ENCODE measurements around the gene SPAG6. TPM values are rescaled to one million over a fixed set of nuclear protein-coding genes. Genes with fewer than 3 reads are reported as not detected.

The SPAG6 gene
- total RNA-seq, 2 experiments from 2014 or later = 1.2 to 1.4 TPM

DNA sequence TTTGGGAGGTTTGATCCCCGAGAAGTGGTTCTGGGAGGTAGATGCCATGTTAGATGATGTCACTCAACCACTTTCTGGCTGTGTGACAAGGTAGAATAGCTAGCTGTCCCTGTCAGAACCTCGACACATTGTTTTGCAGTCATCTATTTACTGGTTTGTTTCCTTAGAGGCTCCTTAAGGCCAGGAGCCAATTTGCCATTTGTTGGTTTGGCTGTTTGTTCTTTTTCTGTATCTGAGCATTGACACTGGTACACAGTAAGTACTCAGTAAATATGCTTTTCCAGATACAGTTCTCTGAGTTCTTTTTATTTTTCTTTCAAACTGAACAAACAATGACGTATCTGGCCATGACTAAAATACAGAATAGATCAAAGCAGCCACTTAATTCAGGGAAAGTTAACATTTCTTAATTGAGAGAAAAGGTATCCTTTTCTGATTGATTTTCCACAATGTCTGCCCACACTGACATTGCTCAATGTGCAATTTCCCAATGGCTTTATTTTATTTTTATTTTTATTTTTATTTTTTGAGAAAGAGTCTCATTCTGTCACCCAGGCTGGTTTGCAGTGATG, 121.6 kb downstream of the SPAG6 start:
- CTCF ChIA-PET = no interaction called here
- no peaks in the 10 kb centered on the region for H3K4me1 Mint-ChIP-seq
- DNase-seq = no peak
- H3K4me3 Mint-ChIP-seq = no peak overlapping the region
- peaks cover 17% of the 10 kb centered on the region for H3K27me3 Mint-ChIP-seq
- no peak overlapping the region for H3K27ac Mint-ChIP-seq
- H3K9me3 Mint-ChIP-seq = no peaks in the 10 kb centered on the region
- H3K36me3 Mint-ChIP-seq (ENCODE audit: low read depth) = no peaks in the 10 kb centered on the region
- POLR2A ChIA-PET = no interaction called here

Other genes starting within 250 kb of the SPAG6 start
- not detected for gene EBLN1, start 127.5 kb upstream of the SPAG6 start, total RNA-seq
- gene COMMD3, start 29.1 kb upstream of the SPAG6 start, total RNA-seq = 10 to 100 TPM; 82.6 to 97.0 TPM
- 10 to 100 TPM; 64.0 to 66.5 TPM for gene BMI1, start 24.4 kb upstream of the SPAG6 start, total RNA-seq